HG03108 (cell line): ENCODE measurements around the gene GRB14.
"Not testable (repeated sequence)": the region's sequence is repeated elsewhere in the genome, so short reads cannot be mapped to it uniquely, and the experiment has no call there.

Source experiments
- ATAC-seq: cut with Tn5 transposase; IDR thresholded peaks from one replicate; pipeline ENCODE4 v1.9.1; 2021; ENCODE audit warnings: moderate library complexity; ENCODE audit not compliant: unreplicated experiment

The GRB14 gene

DNA sequence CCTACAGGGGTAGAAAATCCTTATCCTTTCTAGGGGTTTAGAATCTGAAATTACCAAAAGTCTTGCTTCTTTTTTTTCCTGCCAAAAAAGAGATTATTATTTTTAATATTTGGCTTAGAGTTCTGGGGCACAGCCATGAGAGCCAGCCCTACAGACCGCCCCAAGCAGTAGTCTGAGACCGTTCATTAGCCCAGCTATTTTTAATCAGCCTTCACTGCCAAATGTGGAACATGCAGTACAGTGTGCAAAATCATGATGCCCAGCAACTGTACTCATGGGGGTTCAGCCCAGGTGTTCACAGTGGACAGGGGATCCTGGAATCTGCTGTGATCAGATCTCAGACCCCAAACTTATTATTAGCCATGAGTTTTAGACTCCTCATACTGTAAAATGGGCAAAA is 60.4 kb downstream of the GRB14 start:
- no peak for ATAC-seq

DNA sequence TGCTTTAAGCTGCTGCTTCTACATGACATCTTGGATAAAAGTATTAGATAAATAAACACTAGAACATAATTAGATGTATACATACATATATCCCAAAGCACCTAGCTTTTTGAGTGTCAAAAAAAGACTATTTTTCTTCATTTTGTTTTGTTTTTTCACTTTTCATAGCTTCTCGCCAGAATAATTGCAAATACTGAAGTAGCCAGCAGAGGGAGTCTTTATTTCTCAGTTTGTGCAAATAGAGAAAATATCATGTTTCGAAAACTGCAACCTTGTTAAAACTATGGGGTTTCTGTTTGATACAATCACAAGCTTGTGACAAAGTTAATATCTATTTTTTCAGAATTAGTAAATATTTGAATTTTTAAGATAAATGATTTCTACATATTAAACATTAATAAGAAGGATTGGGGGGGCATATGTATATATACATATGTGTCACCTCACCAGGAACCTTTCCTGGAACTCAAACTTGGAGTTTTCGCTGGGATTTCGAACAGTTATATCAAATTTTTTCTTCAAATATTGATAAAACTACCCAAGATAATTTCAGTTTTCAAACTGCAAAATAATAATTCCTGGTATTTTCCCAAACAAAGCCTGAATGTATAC is 61.0 kb downstream of the GRB14 start:
- no peak for ATAC-seq

DNA sequence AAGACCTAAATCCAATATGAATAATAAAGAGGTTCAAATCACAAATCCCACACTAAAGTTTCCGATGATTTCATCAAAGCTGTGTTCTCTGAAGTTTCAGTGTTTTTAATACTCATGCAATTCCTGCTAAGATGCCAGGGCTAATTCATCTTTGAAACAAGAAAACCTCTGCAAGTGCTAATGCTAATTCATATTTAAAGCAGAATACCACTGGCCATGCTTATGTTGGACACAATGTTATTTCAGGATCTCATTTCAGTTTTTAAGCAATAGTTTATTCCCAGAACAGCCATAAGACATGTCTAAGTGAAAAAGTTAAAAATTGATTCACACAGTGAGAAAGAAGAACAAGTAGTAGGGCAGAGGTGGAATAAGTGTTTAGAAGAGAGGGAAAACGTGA is 62.8 kb downstream of the GRB14 start:
- ATAC-seq, result no peak

DNA sequence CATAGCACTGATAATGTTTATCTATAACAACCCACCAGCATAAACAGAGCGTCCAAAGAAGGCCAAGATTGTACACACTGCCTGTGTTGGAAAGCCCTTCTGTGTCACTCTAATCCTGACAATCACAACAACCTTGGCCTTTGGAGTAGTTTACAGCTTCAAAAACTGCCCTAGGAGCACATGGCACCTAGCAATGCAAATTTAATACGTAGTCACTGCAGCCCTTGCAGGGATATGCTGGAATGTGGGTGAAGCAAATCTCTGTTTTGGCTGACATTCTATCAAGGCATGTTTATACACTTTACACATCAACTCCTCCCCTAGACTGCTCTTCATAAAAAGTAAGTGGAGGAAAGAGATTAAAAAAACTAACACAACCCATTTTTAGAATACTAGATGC is 66.8 kb downstream of the GRB14 start:
- ATAC-seq, result no peak

DNA sequence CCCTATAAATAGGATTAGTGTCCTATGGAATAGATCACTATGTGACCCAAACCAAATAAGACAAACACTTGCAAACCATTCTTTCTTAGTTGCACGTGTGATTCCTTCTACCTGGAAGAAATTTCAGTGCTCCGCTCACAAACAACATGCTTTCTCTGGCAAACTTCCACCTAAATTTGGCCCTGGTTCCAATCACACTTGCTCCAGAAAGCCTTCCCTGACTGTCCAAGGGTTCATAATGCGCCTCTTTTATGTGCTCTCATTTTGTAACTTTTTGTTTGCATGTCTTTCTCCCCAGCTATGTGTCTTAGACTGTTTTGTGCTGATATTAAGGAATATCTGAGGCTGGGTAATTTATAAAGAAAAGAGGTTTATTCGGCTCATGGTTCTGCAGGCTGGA is 69.8 kb downstream of the GRB14 start:
- no peak for ATAC-seq

DNA sequence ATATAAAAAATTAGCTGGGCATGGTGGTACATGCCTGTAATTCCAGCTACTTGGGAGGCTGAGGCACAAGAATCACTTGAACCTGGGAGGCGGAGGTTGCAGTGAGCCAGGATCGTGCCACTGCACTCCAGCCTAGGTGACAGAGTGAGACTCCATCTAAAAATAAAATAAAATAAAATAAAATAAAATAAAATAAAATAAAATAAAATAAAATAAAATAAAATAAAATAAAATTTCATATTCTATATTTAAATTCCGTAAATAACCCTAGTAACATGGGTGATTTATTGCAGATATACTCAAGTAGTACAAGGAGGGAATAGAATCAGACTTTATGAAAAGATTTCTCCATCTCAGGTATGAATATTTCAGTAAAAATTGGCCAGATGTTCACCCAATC is 71.6 kb downstream of the GRB14 start:
- not testable (repeated sequence) for ATAC-seq

DNA sequence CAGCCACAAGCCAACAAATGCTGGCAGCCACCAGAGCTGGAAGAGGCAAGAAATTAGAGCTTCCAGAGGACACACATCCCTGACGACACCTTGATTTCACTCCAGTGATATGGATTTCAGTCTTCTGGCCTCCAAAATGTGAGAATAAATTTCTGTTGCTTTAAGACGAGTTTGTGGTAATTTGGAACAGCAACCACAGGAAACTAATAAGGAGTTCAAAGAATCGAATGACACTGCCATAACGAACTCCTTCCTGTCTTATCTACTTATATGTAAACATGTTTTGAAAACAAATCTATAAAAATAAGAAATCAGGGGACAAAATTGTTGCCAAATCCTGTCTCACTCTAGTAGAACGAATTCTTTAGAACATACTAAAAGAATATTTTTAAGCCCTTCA is 75.8 kb downstream of the GRB14 start:
- ATAC-seq, result no peak

DNA sequence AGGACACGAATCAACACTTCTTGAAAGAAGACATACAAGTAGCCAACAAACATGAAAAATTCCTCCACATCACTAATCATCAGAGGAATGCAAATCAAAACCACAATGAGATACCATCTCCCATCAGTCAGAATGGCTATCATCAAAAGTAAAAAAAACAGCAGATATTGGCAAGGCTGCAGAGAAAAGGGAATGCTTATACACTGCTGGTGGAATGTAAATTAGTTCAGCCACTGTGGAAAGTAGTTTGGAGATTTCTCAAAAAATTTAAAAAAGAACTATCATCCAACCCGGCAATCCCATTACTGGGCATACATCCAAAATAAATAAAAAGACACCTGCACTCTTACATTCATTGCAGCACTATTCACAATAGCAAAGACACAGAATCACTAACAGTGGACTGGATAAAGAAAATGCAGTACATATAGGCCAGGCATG is 78.7 kb downstream of the GRB14 start:
- no peak for ATAC-seq

DNA sequence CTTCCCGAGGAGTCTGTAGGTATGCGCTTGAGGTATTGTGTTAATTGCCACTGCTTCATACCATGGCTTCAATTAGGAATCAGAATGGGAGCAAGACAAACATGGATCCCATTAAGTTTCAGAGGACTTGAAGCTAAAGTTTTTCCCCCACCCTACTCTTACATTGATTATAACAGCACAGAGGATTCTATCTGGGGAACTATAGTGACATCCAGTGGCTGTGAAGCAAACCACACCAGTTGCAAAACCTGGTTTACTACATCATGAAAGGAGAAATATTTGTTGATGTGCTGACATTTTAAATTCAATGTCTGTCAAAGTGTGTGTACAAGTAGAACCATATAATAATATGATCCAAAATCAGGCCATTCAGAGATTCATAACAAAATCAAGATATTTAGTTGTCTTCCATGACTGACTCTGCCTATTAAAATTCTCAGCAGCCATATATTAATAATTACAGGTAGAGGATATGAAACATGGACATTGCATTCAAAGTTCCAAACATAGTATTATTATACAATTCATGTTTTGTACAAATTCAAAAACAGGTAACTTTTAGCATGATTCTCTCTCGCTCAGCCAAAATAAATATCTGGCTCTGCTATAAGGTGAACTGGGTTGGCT is 82.9 kb downstream of the GRB14 start:
- peak; percentile 50 for ATAC-seq

DNA sequence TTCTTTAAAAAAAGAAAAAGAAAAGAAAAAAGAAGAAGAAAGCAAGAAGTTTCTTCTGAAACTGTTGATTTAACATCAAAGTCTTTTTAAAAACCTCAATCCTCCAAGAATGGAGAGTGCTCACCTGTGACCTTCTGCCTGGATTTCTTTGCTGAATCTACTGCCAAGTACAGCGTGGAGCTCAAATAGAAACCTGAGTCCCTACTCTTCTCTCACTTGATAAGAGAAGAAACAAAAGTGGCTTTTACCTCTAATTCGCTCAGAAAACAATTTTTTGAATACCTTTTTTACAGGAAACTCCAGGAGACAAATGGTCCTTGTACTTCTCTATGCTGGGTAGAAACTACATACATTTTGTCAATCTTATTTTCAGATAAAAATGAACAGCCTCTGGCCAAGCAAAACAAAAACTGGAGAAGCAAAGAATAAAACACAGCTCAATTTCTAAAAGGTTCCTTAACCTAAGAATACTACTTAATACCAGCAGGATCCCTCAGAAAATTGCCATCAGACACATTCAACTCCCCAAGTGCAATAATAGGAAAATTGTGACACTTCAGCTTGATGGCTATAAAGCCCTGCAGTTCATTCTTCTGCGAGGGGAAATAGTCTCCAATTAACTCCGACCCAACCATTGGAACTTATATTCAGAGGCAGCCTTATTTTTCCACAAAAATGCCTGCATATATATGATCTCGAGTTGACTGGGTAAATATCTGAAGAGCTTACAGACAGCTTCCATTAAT is 85.8 kb downstream of the GRB14 start:
- no peak for ATAC-seq

DNA sequence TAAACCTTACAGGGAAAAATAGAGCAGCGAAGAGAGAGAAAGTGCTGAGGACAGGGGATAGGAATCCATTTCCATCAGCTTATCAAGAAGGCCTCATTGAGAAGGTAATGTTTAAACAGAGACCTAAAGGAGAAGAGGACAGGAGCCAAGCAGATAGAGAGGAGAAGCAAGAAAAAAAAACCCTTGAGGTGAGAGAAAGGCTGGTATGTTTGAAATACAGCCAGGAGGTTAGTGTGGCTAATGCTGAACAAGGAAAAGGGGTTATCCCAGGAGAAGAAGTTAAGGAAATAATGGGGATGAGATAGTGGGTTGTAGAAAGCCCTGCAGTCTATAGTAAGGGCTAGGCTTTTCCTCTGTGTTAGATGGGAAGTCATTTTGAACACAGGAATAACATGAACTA is 90.8 kb downstream of the GRB14 start:
- ATAC-seq, result no peak

DNA sequence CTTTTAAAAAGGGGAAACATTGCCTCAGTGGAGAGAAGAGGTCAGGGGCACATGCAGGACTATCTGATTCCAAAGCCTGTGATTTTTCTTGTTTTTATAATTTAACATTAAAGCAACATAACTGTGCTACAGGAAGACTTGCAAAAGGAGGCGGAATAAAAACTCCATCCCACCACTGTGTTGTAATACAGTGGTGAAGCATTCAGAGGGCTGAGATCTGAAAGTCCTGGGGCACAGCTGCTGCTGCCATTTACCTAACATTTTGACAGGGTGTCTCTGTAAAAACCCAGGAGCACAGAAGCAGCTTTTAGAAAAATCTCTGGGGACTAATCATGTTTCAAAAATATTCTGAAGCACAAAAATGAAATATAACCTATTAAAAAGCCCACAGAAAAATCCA is 97.6 kb downstream of the GRB14 start:
- ATAC-seq, result no peak

DNA sequence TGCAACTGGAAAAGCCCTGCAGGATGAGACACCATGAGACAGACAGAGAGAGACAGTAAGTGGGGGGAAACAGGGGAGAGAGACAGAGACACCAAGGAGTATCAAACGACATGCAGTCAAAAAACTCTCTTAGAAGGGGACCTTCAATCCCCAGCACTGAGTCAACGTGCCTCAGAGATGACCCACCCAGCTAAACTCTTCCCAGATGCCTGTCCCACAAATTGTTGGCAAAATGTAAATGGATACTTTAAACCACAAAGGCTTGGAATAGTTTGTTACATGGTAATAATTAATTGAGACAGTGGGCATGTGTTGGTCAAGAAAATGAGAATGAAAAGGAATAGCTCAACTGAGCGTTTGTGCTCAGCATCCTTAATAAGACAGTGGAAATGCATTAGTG is 98.3 kb downstream of the GRB14 start:
- ATAC-seq, result no peak

DNA sequence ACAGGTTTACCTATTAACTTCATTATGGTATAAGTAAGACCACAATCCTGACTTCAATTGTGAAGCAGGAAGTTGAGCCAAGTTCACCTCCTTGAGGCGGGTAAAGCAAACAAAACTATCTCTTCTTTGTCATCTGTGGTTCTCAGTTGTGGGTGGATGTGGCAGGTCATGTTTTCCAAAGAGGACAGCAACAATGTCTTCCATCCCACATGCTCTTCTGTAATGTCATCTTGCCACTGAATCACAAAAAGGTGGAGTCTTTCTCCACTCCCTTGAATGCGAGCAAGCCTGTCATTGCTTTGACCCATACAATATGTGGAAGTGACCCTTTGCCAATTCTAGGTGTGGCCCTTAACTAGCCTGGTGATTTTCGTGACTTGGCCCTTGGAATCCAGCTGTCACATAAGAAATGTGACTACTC is 98.7 kb downstream of the GRB14 start:
- ATAC-seq, result no peak

DNA sequence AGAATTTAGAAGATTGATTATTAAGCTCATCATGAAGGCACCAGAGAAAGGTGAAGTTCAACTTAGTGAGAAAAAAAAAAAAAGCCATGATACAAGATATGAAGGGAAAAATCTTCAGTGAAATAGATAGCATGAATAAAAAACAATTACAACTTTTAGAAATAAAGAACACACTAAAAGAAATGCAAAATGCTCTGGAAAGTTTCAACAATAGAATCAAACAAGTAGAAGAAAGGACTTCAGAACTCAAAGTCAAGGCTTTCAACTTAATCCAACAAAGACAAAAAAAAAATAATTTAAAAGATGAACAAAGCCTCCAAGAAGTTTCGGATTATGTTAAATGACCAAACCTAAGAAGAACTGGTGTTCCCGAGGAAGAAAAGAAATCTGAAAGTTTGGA is 105.5 kb downstream of the GRB14 start:
- ATAC-seq, result no peak

DNA sequence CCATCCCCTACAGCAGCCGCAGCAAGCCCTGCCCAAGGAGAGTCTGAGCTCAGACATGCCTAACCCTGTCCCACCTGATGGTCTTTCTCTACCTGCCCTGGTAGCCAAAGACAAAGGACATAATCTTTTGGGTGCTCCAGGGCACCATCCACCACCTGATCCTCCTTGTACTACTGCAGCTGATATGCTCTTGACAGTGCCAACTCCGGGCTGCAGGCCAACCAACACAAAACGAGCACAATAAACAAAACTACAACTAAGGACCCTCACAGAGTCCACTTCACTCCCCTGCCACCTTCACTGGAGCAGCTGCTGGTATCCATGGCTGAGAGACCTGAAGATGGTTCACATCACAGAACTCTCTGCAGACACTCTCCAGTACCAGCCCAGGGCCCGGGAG is 106.3 kb downstream of the GRB14 start:
- ATAC-seq, result no peak

DNA sequence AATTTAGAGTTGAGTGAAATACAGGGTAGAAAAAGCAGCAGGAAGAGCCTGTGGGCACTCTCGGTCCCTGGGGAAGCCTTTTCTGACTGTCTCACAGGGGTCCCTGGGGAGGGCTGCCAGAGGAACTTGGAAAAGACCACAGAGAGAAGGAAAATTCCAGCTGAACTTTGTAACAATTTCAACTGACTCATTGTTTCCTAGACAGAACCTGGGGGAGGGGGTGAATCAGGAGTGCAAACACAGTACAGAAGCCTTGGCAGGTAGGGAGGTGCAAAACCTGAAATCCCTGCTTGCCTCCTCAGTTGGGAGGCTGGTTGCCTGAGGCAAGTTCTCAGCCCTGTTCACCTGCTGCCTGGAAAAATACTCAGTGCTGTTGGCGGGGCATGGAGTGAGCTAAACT is 106.8 kb downstream of the GRB14 start:
- no peak for ATAC-seq

DNA sequence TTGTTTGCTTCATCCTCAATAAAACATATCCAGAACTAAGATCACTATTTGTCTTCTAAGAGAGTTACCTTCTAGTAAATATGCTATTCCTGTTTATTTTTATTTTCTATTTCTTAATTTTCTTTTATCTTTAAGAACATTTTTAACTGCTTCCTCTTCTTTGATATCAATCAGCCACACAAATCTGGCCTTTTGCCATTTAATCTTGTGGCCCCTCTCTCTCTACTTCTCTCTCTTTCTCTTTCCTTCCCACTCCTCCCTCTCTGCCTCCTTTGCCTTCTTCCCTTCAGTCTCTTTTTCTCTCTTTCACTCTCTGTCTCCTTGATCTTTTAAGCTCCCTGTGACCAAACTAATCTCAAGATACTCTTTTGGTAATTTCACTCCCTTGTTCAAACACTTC is 108.4 kb downstream of the GRB14 start:
- no peak for ATAC-seq

DNA sequence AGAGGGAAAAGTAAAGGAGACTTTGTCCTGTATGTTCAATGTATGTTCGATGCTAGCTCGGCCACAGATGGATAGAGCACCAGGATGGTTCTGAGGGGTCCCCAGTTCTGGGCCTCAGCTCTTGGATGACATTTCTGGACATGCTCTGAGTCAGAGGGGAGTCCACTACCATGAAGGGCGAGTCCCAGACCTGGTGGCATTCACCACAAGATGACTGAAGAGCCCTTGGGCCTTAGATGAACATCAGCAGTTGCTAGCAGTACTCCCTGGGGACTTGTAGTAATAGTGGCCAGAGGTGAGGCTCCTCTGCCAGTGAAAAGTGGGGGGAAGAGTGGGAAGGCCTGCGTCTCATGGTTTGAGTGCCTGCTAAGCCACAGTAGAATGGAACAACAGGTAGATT is 109.5 kb downstream of the GRB14 start:
- ATAC-seq, result no peak

DNA sequence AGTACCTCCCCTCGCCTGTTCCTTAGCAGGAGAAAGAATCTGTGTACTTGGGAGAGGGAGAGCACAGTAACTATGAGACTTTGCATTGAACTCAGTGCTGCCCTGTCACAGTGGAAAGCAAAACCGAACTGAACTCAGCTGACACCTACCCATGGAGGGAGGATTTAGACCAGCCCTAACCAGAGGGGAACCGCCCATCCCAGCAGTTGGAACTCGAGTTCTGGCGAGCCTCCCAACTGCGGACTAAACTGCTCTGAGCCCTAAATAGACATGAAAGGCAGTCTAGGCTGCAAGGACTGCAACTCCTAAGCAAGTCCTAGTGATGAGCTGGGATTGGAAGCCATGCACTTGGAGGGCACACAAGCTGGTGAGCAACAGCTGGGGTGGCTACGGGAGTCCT is 110.4 kb downstream of the GRB14 start:
- no peak for ATAC-seq

DNA sequence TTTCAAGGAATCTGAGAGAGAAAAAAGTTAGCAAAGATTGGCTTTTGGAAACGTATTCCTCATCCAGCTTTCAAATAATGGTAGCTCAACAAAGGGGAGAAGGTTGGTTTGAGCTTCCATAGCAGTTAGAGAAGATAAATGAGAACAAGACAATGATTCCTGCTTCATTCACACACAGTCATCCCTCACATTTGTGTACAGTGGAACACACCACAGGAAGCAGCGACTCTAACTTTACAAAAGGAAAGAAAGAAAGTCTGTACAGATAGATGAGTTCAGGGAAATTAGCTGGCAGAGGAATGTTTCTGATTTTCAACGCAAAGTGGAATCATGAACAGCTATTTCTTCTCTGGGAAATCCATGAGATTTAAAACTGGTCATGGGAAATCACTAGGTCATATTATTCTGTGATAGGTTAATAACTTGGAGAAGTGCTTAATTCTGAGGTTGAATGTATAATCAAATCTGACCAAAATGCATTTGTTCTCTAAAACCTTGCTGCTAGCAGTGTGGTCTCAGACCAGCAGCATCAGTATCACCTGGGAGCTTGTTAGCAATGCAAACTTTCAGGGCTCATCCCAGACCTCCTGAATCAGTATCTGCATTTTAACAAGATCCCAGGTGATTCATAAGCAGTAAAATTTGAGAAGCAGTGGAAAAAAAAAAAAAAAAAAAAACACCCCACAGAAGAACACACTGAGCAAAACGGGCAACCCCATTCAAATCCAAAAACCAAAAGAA is 112.0 kb downstream of the GRB14 start:
- ATAC-seq, result no peak

DNA sequence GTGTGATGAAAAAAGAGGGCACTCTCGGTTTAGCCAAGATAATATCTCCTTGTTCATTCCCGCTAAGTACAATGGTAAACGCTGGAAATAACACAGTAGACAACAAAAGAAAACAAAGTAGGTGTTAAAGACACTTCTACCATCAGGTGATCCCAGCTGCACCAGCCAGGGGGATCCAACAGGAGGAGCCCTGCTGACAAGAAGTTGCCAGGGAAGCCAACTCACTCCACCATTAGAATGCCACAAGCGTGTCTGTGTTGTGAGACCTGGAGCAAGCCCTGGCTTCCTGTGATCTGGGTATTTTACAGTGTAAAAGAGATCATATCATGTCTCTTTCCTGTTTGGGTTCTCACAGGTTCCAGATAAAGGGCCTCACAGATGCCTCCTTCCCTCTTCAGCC is 117.0 kb downstream of the GRB14 start:
- ATAC-seq, result no peak
